ENCODE results near the gene PDE11A. TPM values are rescaled to one million over a fixed set of nuclear protein-coding genes. Genes with fewer than 3 reads are reported as not detected.

The PDE11A gene
- total RNA-seq, 4 donors from 2014 or later = 0.12 TPM; not detected in 3

GRCh38 chr2:177916342-177916741 is 156.2 kb downstream of the PDE11A start:
- Histone ChIP-seq H3K4me3 (no peak overlapping the region), H3K36me3 (no peaks in the 10 kb centered on the region), H3K9me3 (no peaks in the 10 kb centered on the region), H3K27me3 (no peaks in the 10 kb centered on the region), H3K4me1 (no peaks in the 10 kb centered on the region), H3K27ac (no peak overlapping the region)
- TF ChIP-seq CTCF (IDR thresholded peaks at IDR 0.05) = no peak
- TF ChIP-seq POLR2A (IDR thresholded peaks at IDR 0.05) = no peak
- 61 to 62% methylated on average over 4 of the region's 4 CpGs for WGBS, 2 donors
- intact Hi-C loops (cut with DNase I) = no loop called here
- DNase-seq = no peak

GRCh38 chr2:177914247-177914646 is 158.3 kb downstream of the PDE11A start:
- TF ChIP-seq POLR2A (IDR thresholded peaks at IDR 0.05) (no peak), CTCF (IDR thresholded peaks at IDR 0.05) (no peak)
- peaks cover 0 to 6% (median 0%) of the 10 kb centered on the region in 3 donors for H3K4me1 ChIP-seq
- no peaks in the 10 kb centered on the region for H3K27me3 ChIP-seq
- 81 to 91% methylated on average over 1 of the region's 1 CpG for WGBS, 2 donors
- no peak overlapping the region for H3K4me3 ChIP-seq
- no peaks in the 10 kb centered on the region for H3K9me3 ChIP-seq
- DNase-seq = no peak
- intact Hi-C loops (cut with DNase I) = no loop called here
- no peaks in the 10 kb centered on the region for H3K36me3 ChIP-seq
- H3K27ac ChIP-seq = no peak overlapping the region

GRCh38 chr2:177909962-177910361 is 162.6 kb downstream of the PDE11A start:
- Histone ChIP-seq H3K27me3 (no peaks in the 10 kb centered on the region), H3K27ac (no peak overlapping the region), H3K9me3 (no peaks in the 10 kb centered on the region), H3K4me1 (peaks cover 0 to 6% (median 0%) of the 10 kb centered on the region in 3 donors), H3K36me3 (no peaks in the 10 kb centered on the region), H3K4me3 (no peak overlapping the region)
- no peak for DNase-seq
- WGBS, 2 donors = 24 to 45% methylated on average over 2 of the region's 2 CpGs
- intact Hi-C loops (cut with DNase I) = no loop called here
- TF ChIP-seq POLR2A (IDR thresholded peaks at IDR 0.05) (no peak), CTCF (IDR thresholded peaks at IDR 0.05) (no peak)

- Histone ChIP-seq H3K9me3 (no peaks in the 10 kb centered on the region), H3K27me3 (no peaks in the 10 kb centered on the region), H3K4me3 (no peak overlapping the region), H3K27ac (no peak overlapping the region), H3K36me3 (no peaks in the 10 kb centered on the region), H3K4me1 (peaks cover 0 to 6% (median 0%) of the 10 kb centered on the region in 3 donors)
- no peak for TF ChIP-seq CTCF (IDR thresholded peaks at IDR 0.05)
- no peak for TF ChIP-seq POLR2A (IDR thresholded peaks at IDR 0.05)
- WGBS, 2 donors = 89 to 97% methylated on average over 2 of the region's 2 CpGs
- intact Hi-C loops (cut with DNase I) = no loop called here
- no peak for DNase-seq
Measured at GRCh38 chr2:177908824-177909223, 163.8 kb downstream of the PDE11A start.

GRCh38 chr2:177908182-177908581 is 164.4 kb downstream of the PDE11A start:
- H3K27ac ChIP-seq = no peak overlapping the region
- WGBS, 2 donors = 49 to 76% methylated on average over 2 of the region's 2 CpGs
- intact Hi-C loops (cut with DNase I) = no loop called here
- no peaks in the 10 kb centered on the region for H3K27me3 ChIP-seq
- H3K36me3 ChIP-seq = no peaks in the 10 kb centered on the region
- no peak for DNase-seq
- H3K4me1 ChIP-seq = peaks cover 0 to 6% (median 0%) of the 10 kb centered on the region in 3 donors
- H3K4me3 ChIP-seq = no peak overlapping the region
- no peaks in the 10 kb centered on the region for H3K9me3 ChIP-seq
- no peak for TF ChIP-seq CTCF (IDR thresholded peaks at IDR 0.05)
- TF ChIP-seq POLR2A (IDR thresholded peaks at IDR 0.05) = no peak

Data from esophagus squamous epithelium (tissue), 5 donors.